GM18498 (cell line): ENCODE results near the gene SHC4.

Experiments
- ATAC-seq: cut with Tn5 transposase; IDR thresholded peaks from one replicate; pipeline ENCODE4 v1.9.1; 2021; ENCODE audit warnings: mild to moderate bottlenecking, moderate library complexity; ENCODE audit not compliant: unreplicated experiment

SHC4 gene

GRCh38 chr15:48888191-48888590 lies 75.5 kb downstream of the SHC4 start:
- ATAC-seq: no peak

GRCh38 chr15:48887144-48887543 lies 76.6 kb downstream of the SHC4 start:
- ATAC-seq: no peak

- ATAC-seq: no peak
Measured at GRCh38 chr15:48883699-48884098, 80.0 kb downstream of the SHC4 start.

DNA sequence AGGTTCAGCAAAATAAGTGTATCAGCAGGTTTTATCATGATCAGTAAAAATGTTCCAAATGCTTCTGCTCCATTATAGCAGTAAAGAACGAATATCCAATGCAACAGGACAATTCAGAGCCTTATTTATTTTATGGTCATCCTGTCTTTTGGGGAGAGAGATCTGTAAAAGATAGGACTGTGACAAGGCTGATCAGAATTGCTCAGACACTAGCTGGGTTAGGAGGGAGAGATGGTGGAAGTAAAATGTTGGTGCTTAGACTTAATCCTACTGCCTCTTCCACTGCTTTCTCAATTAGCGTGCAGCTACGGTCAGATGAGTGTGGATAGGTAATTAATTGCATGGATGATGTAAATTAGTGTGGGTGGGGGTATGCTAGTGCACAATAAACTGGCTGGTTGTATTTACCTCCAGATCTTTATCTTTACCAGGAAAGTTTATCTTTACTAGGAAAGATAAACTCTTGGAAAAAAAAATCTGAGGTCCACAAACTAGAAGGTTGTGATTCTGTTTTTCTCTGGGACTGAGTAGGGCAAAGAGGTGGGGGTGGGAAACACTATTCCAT lies 83.6 kb downstream of the SHC4 start:
- ATAC-seq: no peak

DNA sequence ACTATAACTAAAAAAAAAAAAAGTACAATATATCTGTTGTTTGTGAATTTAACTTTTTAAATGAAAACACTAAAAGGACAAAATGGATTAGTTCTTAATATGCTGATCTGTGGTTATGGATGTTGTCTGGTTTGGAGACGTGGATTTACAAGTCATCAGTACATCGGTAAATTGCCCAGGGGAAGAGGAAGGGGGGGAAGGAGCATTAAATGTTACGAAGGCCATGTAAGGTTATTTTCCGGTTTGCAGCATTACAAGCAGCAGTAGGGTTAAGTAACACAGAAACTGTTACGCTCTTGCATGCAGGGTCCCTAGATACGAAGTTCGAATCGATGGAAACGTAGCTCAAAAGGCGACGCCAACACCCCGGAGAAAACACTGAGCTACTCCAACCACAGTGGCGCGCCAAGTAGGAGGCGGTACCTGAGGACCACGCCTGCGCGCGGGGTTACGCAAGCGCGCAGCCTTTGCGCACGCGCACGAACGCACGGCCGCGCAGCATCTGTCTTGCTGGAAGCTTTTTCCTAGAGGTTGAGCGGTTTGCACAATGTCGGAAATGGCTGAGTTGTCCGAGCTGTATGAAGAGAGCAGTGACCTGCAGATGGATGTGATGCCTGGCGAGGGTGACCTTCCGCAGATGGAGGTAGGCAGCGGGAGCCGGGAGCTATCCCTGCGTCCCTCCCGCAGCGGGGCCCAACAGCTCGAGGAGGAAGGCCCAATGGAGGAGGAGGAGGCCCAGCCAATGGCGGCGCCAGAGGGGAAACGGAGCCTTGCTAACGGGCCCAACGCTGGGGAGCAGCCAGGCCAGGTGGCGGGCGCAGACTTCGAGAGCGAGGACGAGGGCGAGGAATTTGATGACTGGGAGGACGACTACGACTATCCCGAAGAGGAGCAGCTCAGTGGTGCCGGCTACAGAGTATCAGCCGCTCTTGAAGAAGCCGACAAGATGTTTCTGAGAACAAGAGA lies 85.8 kb downstream of the SHC4 start, which contains the start of gene EID1:
Gene EID1, plus strand, starts transcription at position 505 of the 966 bp plus-strand sequence. Its CDS starts 43 bp downstream, at position 548.
- peak; percentile 95 for ATAC-seq

GRCh38 chr15:48876057-48876456 lies 87.7 kb downstream of the SHC4 start:
- ATAC-seq: no peak

- ATAC-seq: no peak
Measured at GRCh38 chr15:48875241-48875960, 88.3 kb downstream of the SHC4 start.

GRCh38 chr15:48872632-48873031 lies 91.1 kb downstream of the SHC4 start:
- ATAC-seq: no peak

DNA sequence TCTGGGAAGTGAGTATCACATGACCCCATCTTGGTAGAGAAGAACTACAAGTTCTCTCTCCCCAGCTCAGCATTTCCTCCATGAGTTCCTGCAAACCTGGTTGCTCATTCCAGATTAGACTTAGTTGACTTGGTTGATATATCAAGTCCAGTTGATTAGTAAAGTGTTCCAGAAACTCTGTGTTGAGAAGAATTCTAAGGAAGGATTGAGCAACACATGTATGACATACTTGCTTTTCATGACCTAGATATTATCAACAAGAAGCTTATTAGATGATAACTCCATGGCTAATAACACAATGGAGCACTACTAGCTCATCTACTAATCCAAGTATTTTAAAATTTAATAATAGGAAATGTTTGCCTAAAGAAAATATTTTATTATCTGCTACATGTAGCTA lies 92.2 kb downstream of the SHC4 start:
- ATAC-seq: no peak

GRCh38 chr15:48869966-48870365 lies 93.8 kb downstream of the SHC4 start:
- no peak for ATAC-seq

DNA sequence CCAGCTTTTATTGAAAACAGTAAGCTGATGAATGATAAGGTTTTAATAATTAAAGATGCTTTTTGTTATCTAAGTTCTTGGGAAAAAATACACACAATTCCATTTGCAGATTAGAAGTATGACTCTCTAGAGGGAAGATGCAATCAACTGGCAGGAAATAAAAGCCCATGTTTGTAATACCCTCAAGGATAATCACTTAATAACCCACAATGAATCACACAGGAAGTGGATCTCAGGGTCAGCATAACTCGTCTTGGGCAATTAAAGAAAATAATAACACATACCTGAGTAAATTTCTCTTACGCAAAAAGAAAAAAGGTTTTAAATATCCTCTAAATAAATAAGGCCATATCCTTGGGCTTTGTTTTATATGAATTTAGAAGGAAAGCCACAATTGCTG lies 95.2 kb downstream of the SHC4 start:
- ATAC-seq: no peak

DNA sequence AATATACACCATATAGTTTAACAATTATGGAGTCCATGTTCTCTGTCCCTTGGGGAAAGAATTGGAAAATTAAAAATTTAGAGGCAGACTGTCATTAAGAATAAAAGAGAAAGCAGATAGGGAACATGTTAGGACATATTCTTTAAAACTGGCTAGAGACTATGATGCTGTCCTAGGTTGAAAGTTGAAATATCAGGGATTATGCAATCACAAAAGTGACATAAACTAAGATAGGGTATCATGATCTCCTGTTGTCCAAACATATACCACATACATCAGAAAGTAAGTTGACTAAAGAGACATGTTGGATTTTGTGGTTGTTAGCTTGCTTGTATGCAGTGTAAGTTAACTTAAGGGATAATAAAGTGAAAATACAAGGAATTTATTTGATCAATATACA lies 95.7 kb downstream of the SHC4 start:
- no peak for ATAC-seq

GRCh38 chr15:48866141-48866563 lies 97.6 kb downstream of the SHC4 start:
- ATAC-seq: no peak

DNA sequence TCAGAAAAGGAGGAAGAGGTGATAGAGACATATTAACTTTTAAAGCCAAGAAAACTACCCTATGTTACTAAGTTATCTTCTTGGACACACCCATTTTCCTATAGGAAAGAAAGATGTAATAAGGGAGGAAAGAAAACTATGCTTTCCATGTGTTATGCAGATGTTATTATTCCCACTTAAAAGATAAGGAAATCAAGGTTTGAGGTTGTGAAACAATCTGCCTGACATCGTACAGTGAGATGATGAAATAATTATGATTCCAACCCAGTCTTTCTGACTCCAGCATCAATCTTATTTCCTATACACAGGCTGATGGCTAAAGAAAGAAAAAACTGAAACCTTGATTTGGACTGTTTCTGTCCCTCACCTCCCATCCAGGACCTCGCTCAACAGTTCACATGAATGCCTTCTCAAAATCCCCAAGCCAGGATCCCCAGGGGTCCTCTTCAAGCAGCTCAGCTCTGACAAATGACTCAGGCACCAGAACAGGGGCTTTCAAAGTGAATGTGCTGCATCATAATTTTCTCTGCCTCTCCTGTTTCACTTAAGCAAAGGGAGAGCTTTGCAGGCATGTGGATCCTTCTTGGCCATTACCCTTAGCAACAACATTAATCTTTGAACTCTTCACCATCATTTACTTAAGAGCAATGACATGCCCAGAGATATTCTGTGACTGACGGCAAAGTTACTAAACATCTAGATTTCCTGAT lies 98.2 kb downstream of the SHC4 start:
- no peak for ATAC-seq

DNA sequence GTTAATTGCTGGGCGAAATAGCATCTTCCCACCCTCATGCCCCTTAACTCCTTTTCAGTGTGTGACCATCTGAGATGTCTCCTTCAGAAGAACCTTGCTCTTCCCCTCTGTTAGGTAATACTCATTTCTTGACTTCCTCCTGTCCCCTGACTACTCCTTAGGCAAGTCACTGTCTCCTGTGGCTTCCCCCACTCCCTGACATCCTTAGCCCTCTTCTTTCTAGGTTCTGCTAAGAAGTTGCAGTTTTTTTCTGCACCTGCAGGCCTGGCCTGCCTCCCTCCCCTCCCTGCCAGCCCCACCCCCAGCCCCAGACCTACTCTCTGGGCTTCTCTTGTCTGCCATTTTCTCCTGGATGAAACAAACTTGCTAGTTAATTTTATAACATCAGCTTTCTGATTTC lies 101.0 kb downstream of the SHC4 start:
- no peak for ATAC-seq

DNA sequence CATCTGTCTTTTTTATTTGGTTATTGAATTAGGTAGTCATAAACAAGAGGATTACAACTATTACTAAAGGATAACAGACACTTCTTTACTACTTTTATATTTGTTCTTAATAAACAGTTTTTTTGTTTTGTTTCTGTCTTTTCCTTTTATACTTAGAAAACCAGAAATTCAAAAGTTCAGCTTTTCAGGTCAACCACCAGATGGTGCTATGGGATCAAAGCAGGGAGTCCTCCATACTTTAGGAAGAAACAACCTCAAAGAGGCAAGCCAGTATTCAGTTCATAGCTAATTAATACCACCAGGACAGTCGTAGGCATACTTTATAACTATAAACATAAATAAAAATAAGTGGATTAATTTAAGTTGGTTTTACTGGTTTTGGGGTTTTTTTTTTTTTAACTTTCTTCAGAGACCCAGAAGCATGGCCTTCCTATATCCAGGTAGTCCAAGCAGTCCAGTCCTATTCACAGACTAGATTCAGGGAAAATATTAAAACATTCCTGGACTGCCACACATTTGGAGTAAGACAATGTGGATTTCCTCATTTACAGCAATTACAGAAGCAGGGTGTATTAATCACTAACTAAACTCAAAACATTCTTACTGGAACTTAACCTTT lies 101.8 kb downstream of the SHC4 start:
- ATAC-seq: peak; percentile 64

GRCh38 chr15:48859426-48859825 lies 104.3 kb downstream of the SHC4 start:
- no peak for ATAC-seq

GRCh38 chr15:48858401-48858800 lies 105.3 kb downstream of the SHC4 start:
- ATAC-seq: no peak

DNA sequence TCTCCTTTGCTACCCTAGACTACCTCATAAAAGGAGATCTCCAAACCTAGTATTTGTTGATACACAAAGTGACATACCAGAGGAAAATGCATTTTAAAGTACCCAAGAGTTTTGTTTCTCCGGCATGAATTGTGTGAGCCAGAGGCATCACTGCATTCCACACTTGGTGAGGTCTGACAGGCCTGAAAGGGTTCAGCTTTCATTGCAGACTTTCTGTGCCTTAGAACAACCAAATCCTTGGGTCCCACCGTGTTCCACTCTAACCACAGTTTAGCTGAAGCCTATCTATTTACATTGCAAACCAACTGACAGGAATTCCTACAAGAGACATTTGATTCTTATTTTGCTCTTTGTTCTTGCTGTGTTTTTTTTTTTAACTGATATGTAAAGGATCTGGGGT lies 106.8 kb downstream of the SHC4 start:
- no peak for ATAC-seq
